Measurements from ENCODE around the gene PPP2R2B. TPM values are rescaled to one million over a fixed set of nuclear protein-coding genes. Genes with fewer than 3 reads are reported as not detected.

Gene PPP2R2B
- total RNA-seq, 1 experiment from 2014 or later, result 20.3 TPM

DNA sequence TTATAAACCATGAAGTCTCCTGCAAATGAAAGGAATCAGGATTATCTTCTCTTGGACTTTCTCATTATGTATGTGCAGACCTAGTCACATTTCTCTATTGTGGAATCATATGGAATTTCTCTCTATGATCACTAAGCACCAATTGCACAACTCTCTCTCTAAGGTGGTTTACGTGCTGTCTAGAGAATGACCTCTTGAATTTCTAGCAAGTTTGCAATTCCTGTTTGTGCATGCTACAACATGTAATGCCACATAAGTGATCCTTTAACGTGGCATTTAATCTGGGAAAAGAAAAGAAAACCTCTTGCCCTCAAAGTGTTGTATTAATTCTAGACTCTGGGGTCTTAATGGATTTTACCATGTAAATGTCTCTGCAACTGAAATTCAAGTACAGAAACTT, 5.0 kb upstream of the PPP2R2B start:
- DNase-seq (ENCODE audit: low spot score) (no peak), ATAC-seq (no peak)
- H3K27ac Mint-ChIP-seq, result no peak overlapping the region
- H3K27me3 Mint-ChIP-seq (ENCODE audit: low read depth), result peaks cover 23% of the 10 kb centered on the region
- ChIA-PET POLR2A (no interaction called here), CTCF (no interaction called here)
- TF ChIP-seq, protein P1, sequence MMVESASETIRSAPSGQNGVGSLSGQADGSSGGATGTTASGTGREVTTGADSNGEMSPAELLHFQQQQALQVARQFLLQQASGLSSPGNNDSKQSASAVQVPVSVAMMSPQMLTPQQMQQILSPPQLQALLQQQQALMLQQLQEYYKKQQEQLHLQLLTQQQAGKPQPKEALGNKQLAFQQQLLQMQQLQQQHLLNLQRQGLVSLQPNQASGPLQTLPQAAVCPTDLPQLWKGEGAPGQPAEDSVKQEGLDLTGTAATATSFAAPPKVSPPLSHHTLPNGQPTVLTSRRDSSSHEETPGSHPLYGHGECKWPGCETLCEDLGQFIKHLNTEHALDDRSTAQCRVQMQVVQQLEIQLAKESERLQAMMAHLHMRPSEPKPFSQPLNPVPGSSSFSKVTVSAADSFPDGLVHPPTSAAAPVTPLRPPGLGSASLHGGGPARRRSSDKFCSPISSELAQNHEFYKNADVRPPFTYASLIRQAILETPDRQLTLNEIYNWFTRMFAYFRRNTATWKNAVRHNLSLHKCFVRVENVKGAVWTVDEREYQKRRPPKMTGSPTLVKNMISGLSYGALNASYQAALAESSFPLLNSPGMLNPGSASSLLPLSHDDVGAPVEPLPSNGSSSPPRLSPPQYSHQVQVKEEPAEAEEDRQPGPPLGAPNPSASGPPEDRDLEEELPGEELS (CRISPR knock-in tag; IDR thresholded peaks at IDR 0.05), result no peak
- TF ChIP-seq ZNF219 (CRISPR knock-in tag; IDR thresholded peaks at IDR 0.05; ENCODE audit: borderline replicate concordance) (no peak), TCF7 (CRISPR knock-in tag; IDR thresholded peaks at IDR 0.05; ENCODE audit: low read depth) (no peak), ZNF416 (CRISPR knock-in tag; IDR thresholded peaks at IDR 0.05) (no peak)
- TF ChIP-seq, protein P2, sequence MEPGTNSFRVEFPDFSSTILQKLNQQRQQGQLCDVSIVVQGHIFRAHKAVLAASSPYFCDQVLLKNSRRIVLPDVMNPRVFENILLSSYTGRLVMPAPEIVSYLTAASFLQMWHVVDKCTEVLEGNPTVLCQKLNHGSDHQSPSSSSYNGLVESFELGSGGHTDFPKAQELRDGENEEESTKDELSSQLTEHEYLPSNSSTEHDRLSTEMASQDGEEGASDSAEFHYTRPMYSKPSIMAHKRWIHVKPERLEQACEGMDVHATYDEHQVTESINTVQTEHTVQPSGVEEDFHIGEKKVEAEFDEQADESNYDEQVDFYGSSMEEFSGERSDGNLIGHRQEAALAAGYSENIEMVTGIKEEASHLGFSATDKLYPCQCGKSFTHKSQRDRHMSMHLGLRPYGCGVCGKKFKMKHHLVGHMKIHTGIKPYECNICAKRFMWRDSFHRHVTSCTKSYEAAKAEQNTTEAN (CRISPR knock-in tag; IDR thresholded peaks at IDR 0.05), result no peak
- TF ChIP-seq, protein P3, sequence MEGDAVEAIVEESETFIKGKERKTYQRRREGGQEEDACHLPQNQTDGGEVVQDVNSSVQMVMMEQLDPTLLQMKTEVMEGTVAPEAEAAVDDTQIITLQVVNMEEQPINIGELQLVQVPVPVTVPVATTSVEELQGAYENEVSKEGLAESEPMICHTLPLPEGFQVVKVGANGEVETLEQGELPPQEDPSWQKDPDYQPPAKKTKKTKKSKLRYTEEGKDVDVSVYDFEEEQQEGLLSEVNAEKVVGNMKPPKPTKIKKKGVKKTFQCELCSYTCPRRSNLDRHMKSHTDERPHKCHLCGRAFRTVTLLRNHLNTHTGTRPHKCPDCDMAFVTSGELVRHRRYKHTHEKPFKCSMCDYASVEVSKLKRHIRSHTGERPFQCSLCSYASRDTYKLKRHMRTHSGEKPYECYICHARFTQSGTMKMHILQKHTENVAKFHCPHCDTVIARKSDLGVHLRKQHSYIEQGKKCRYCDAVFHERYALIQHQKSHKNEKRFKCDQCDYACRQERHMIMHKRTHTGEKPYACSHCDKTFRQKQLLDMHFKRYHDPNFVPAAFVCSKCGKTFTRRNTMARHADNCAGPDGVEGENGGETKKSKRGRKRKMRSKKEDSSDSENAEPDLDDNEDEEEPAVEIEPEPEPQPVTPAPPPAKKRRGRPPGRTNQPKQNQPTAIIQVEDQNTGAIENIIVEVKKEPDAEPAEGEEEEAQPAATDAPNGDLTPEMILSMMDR (IDR thresholded peaks at IDR 0.05), result no peak
- no peaks in the 10 kb centered on the region for H3K9me3 Mint-ChIP-seq
- peaks cover 15% of the 10 kb centered on the region for H3K4me1 Mint-ChIP-seq
- H3K4me3 Mint-ChIP-seq, result no peak overlapping the region
- no peaks in the 10 kb centered on the region for H3K36me3 Mint-ChIP-seq

DNA sequence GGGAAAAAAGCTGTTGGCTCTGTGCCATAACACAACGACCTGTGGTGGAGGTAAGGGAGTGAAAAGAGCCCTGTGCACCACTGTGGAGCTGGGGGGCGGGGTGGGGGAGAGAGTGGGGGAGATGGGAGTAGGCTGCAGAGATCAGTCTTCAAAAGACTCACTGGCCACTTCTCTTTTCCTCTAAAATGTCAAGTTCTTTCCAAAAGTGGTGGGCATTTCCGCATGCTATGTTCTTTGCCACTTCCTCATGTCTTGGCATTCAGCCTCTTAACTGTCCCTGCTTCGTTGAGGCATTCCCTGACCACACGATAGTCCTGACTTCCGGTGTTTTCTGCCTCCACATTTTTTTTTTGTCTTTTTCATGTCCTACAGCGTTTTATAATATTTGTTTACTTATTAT, 2.4 kb upstream of the PPP2R2B start:
- DNase-seq (ENCODE audit: low spot score) (no peak), ATAC-seq (no peak)
- TF ChIP-seq, protein P4, sequence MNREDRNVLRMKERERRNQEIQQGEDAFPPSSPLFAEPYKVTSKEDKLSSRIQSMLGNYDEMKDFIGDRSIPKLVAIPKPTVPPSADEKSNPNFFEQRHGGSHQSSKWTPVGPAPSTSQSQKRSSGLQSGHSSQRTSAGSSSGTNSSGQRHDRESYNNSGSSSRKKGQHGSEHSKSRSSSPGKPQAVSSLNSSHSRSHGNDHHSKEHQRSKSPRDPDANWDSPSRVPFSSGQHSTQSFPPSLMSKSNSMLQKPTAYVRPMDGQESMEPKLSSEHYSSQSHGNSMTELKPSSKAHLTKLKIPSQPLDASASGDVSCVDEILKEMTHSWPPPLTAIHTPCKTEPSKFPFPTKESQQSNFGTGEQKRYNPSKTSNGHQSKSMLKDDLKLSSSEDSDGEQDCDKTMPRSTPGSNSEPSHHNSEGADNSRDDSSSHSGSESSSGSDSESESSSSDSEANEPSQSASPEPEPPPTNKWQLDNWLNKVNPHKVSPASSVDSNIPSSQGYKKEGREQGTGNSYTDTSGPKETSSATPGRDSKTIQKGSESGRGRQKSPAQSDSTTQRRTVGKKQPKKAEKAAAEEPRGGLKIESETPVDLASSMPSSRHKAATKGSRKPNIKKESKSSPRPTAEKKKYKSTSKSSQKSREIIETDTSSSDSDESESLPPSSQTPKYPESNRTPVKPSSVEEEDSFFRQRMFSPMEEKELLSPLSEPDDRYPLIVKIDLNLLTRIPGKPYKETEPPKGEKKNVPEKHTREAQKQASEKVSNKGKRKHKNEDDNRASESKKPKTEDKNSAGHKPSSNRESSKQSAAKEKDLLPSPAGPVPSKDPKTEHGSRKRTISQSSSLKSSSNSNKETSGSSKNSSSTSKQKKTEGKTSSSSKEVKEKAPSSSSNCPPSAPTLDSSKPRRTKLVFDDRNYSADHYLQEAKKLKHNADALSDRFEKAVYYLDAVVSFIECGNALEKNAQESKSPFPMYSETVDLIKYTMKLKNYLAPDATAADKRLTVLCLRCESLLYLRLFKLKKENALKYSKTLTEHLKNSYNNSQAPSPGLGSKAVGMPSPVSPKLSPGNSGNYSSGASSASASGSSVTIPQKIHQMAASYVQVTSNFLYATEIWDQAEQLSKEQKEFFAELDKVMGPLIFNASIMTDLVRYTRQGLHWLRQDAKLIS (CRISPR knock-in tag; IDR thresholded peaks at IDR 0.05; ENCODE audit: borderline replicate concordance), result no peak
- TF ChIP-seq CREB1 (CRISPR knock-in tag; IDR thresholded peaks at IDR 0.05), result no peak
- Mint-ChIP-seq H3K4me3 (no peak overlapping the region), H3K4me1 (peaks cover 20% of the 10 kb centered on the region), H3K36me3 (no peaks in the 10 kb centered on the region), H3K9me3 (no peaks in the 10 kb centered on the region), H3K27me3 (ENCODE audit: low read depth) (peaks cover 38% of the 10 kb centered on the region), H3K27ac (no peak overlapping the region)
- ChIA-PET CTCF (interaction anchor here (0.7 kb wide), 1 partner anchor 347 kb away, joined by 3 read pairs; no protein-coding TSS in a partner anchor), POLR2A (no interaction called here)

DNA sequence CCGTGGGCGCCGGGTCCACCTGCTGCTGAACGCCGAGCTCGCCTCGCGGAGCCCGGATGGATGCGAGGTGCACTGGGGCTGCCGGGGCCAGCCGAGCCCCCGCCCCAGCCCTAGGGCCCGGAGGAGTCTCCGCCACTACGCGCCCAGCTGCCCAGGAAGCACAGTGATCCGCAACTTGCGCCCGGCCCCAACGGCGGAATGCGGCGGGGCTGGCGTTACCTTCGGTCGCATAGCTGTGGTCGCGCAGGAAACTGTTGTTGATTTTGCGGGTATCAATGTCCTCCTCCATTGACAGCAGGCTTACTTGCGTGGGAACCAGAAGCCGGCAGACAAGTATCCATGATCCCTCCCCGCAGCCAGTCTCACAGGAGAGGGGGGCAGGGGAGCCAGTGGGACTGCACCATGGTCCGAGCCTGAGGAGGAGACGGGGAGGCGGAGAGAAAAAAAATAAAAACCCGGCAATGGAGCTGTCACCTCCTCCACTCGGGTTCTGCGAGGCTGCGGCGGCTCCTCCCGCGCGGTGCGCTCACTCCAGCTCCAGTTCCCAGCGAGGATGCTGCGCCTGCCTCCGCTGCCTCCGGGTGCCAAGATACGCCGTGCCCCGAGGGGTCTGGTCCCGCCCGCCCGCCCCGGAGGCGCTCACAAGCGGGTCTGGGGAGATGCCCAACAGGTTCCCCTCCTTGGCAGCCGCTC, 628 bp downstream of the PPP2R2B start:
- Mint-ChIP-seq H3K4me1 (peaks cover 47% of the 10 kb centered on the region), H3K9me3 (no peaks in the 10 kb centered on the region), H3K4me3 (peak overlapping the region; percentile 86), H3K27me3 (ENCODE audit: low read depth) (peaks cover 45% of the 10 kb centered on the region), H3K36me3 (no peaks in the 10 kb centered on the region), H3K27ac (no peak overlapping the region)
- DNase-seq (ENCODE audit: low spot score) (peak; percentile 65), ATAC-seq (peak; percentile 54)
- POLR2A ChIA-PET, result no interaction called here
- CTCF ChIA-PET, result interaction anchor here (1.2 to 2.3 kb wide), 4 partner anchors 29 to 336 kb away, joined by 4 to 9 read pairs (median 7); no protein-coding TSS in a partner anchor
- TF ChIP-seq, protein P5, sequence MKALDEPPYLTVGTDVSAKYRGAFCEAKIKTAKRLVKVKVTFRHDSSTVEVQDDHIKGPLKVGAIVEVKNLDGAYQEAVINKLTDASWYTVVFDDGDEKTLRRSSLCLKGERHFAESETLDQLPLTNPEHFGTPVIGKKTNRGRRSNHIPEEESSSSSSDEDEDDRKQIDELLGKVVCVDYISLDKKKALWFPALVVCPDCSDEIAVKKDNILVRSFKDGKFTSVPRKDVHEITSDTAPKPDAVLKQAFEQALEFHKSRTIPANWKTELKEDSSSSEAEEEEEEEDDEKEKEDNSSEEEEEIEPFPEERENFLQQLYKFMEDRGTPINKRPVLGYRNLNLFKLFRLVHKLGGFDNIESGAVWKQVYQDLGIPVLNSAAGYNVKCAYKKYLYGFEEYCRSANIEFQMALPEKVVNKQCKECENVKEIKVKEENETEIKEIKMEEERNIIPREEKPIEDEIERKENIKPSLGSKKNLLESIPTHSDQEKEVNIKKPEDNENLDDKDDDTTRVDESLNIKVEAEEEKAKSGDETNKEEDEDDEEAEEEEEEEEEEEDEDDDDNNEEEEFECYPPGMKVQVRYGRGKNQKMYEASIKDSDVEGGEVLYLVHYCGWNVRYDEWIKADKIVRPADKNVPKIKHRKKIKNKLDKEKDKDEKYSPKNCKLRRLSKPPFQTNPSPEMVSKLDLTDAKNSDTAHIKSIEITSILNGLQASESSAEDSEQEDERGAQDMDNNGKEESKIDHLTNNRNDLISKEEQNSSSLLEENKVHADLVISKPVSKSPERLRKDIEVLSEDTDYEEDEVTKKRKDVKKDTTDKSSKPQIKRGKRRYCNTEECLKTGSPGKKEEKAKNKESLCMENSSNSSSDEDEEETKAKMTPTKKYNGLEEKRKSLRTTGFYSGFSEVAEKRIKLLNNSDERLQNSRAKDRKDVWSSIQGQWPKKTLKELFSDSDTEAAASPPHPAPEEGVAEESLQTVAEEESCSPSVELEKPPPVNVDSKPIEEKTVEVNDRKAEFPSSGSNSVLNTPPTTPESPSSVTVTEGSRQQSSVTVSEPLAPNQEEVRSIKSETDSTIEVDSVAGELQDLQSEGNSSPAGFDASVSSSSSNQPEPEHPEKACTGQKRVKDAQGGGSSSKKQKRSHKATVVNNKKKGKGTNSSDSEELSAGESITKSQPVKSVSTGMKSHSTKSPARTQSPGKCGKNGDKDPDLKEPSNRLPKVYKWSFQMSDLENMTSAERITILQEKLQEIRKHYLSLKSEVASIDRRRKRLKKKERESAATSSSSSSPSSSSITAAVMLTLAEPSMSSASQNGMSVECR (CRISPR knock-in tag; IDR thresholded peaks at IDR 0.05; ENCODE audit: borderline replicate concordance), result no peak
- TF ChIP-seq ETV6 (CRISPR knock-in tag; IDR thresholded peaks at IDR 0.05) (peak; percentile 48; the same call in 1 of the 2 replicates), GABPB1 (CRISPR knock-in tag; IDR thresholded peaks at IDR 0.05) (no peak), ESRRA (CRISPR knock-in tag; IDR thresholded peaks at IDR 0.05; ENCODE audit: borderline replicate concordance) (no peak)
- TF ChIP-seq, protein P6, sequence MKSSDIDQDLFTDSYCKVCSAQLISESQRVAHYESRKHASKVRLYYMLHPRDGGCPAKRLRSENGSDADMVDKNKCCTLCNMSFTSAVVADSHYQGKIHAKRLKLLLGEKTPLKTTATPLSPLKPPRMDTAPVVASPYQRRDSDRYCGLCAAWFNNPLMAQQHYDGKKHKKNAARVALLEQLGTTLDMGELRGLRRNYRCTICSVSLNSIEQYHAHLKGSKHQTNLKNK (CRISPR knock-in tag; IDR thresholded peaks at IDR 0.05), result no peak
- TF ChIP-seq, protein P1 (CRISPR knock-in tag; IDR thresholded peaks at IDR 0.05), result 0 out of 2 replicates have a peak, but pooled peaks have one; percentile 42
